HL-60 (cell line): ENCODE results near the gene RGS6.

Experiments used
- DNase-seq, 2 experiments: peaks; one replicate each; pipeline ENCODE4 v3.0.0-alpha.2; 2010 to 2020; ENCODE audit warnings: low read depth in 1 of 2, low spot score in 1 of 2
- H3K27ac ChIP-seq: fragments of 250-450 bp; sonication (Bioruptor Pico); replicated peaks from 2 replicates; pipeline ENCODE4 v1.5.1; 2020; ENCODE audit warnings: mild to moderate bottlenecking, moderate library complexity
- H3K27me3 ChIP-seq: fragments of 250-450 bp; sonication (Bioruptor Pico); 2 replicates; pipeline ENCODE4 v1.5.1; 2021; ENCODE audit warnings: mild to moderate bottlenecking, moderate library complexity; ENCODE audit not compliant: insufficient read depth, poor library complexity, severe bottlenecking
- H3K4me3 ChIP-seq: replicated peaks from 2 replicates; pipeline ENCODE4 v1.5.1; 2011; ENCODE audit warnings: mild to moderate bottlenecking, control low read depth, low read length; ENCODE audit not compliant: insufficient read depth
- CTCF ChIP-seq: IDR thresholded peaks from one replicate; pipeline ENCODE4 v1.5.1; 2011; ENCODE audit warnings: low read length, control low read depth, inconsistent platforms; ENCODE audit not compliant: insufficient read depth
- GABPA ChIP-seq: IDR thresholded peaks from 2 replicates; pipeline ENCODE4 v1.6.1; 2012; ENCODE audit warnings: low read depth
- POLR2AphosphoS5 ChIP-seq: IDR thresholded peaks from 2 replicates; pipeline ENCODE4 v1.6.1; 2012; ENCODE audit warnings: low read depth
- REST ChIP-seq: IDR thresholded peaks from 2 replicates; pipeline ENCODE4 v1.6.1; 2012; ENCODE audit warnings: low read depth; ENCODE audit not compliant: insufficient replicate concordance
- SPI1 ChIP-seq: IDR thresholded peaks from 2 replicates; pipeline ENCODE4 v1.6.1; 2012; ENCODE audit warnings: low read depth, mild to moderate bottlenecking, borderline replicate concordance

RGS6 gene

GRCh38 chr14:71996610-71997009 is 64.4 kb downstream of the RGS6 start:
- Histone ChIP-seq H3K4me3 (no peak overlapping the region), H3K27me3 (no peaks in the 10 kb centered on the region), H3K27ac (no peak overlapping the region)
- no peak for DNase-seq
- TF ChIP-seq SPI1 (no peak), POLR2AphosphoS5 (no peak), REST (no peak), GABPA (no peak)

GRCh38 chr14:72000907-72001306 is 68.7 kb downstream of the RGS6 start:
- no peaks in the 10 kb centered on the region for H3K27me3 ChIP-seq
- TF ChIP-seq REST = no peak
- no peak for TF ChIP-seq POLR2AphosphoS5
- TF ChIP-seq CTCF = no peak
- TF ChIP-seq GABPA = no peak
- no peak for TF ChIP-seq SPI1
- no peak overlapping the region for H3K27ac ChIP-seq
- no peak for DNase-seq
- H3K4me3 ChIP-seq = no peak overlapping the region

GRCh38 chr14:72002731-72003130 is 70.5 kb downstream of the RGS6 start:
- Histone ChIP-seq H3K27ac (no peak overlapping the region), H3K27me3 (no peaks in the 10 kb centered on the region), H3K4me3 (no peak overlapping the region)
- DNase-seq = no peak
- TF ChIP-seq CTCF (no peak), GABPA (no peak), POLR2AphosphoS5 (no peak), REST (no peak), SPI1 (no peak)
